Karpas-422 (cell line): ENCODE data around the gene BEAN1. TPM values are rescaled to one million over a fixed set of nuclear protein-coding genes. Genes with fewer than 3 reads are reported as not detected.

Experiments used
- DNase-seq: peaks from one replicate; pipeline ENCODE4 v3.0.0-alpha.2; 2015
- H2AFZ ChIP-seq: fragments of 200-600 bp; sonication (generic); 2 replicates; pipeline ENCODE4 v1.6.1; 2014; ENCODE audit warnings: antibody characterized with exemption, low read length, mixed read lengths
- H3K27ac ChIP-seq: fragments of 200-600 bp; sonication (generic); 2 replicates; pipeline ENCODE4 v1.5.1; 2014; ENCODE audit warnings: mild to moderate bottlenecking, low read length, moderate library complexity
- H3K27me3 ChIP-seq: fragments of 200-600 bp; sonication (generic); 2 replicates; pipeline ENCODE4 v1.6.1; 2014; ENCODE audit warnings: low read length, mixed read lengths
- H3K36me3 ChIP-seq: fragments of 200-600 bp; sonication (generic); 2 replicates; pipeline ENCODE4 v1.6.1; 2014; ENCODE audit warnings: low read length, mixed read lengths; ENCODE audit not compliant: insufficient read depth
- H3K4me1 ChIP-seq: fragments of 200-600 bp; sonication (generic); 2 replicates; pipeline ENCODE4 v1.6.1; 2014; ENCODE audit warnings: mild to moderate bottlenecking, low read length, mixed read lengths
- H3K4me2 ChIP-seq: fragments of 200-600 bp; sonication (generic); 2 replicates; pipeline ENCODE4 v1.6.1; 2014; ENCODE audit warnings: low read length, low read depth, mild to moderate bottlenecking; ENCODE audit not compliant: poor library complexity, severe bottlenecking
- H3K4me3 ChIP-seq: fragments of 200-600 bp; sonication (generic); 2 replicates; pipeline ENCODE4 v1.5.1; 2014; ENCODE audit warnings: mild to moderate bottlenecking, antibody characterized with exemption, low read length, mixed read lengths
- H3K79me2 ChIP-seq: fragments of 200-600 bp; sonication (generic); 2 replicates; pipeline ENCODE4 v1.6.1; 2014; ENCODE audit warnings: mild to moderate bottlenecking, low read length, mixed read lengths
- H3K9ac ChIP-seq: fragments of 200-600 bp; sonication (generic); 2 replicates; pipeline ENCODE4 v1.6.0; 2014; ENCODE audit warnings: low read length
- H3K9me2 ChIP-seq: fragments of 200-600 bp; sonication (generic), shearing (Covaris generic); replicated peaks from 2 replicates; pipeline ENCODE4 v1.6.0; 2014; ENCODE audit warnings: mild to moderate bottlenecking, low read length, moderate library complexity; ENCODE audit not compliant: insufficient read depth
- H3K9me3 ChIP-seq: fragments of 300-700, 200-600 bp; sonication (generic); 2 replicates; pipeline ENCODE4 v1.6.1; 2014; ENCODE audit warnings: low read length, mixed read lengths
- H4K20me1 ChIP-seq: fragments of 200-600 bp; sonication (generic); 2 replicates; pipeline ENCODE4 v1.6.1; 2014; ENCODE audit warnings: mild to moderate bottlenecking, antibody characterized with exemption, low read length, low read depth; ENCODE audit not compliant: insufficient read depth
- total RNA-seq: library from RNA; depleted of rRNA; stranded (reverse); fragments of >200 nt; shearing (Covaris generic); gene quantifications from 2 replicates; pipeline ENCODE4 v1.2.3, GENCODE V29; 2014; ENCODE audit warnings: low replicate concordance

BEAN1 gene
- total RNA-seq, 1 experiment from 2014 or later: not detected

DNA sequence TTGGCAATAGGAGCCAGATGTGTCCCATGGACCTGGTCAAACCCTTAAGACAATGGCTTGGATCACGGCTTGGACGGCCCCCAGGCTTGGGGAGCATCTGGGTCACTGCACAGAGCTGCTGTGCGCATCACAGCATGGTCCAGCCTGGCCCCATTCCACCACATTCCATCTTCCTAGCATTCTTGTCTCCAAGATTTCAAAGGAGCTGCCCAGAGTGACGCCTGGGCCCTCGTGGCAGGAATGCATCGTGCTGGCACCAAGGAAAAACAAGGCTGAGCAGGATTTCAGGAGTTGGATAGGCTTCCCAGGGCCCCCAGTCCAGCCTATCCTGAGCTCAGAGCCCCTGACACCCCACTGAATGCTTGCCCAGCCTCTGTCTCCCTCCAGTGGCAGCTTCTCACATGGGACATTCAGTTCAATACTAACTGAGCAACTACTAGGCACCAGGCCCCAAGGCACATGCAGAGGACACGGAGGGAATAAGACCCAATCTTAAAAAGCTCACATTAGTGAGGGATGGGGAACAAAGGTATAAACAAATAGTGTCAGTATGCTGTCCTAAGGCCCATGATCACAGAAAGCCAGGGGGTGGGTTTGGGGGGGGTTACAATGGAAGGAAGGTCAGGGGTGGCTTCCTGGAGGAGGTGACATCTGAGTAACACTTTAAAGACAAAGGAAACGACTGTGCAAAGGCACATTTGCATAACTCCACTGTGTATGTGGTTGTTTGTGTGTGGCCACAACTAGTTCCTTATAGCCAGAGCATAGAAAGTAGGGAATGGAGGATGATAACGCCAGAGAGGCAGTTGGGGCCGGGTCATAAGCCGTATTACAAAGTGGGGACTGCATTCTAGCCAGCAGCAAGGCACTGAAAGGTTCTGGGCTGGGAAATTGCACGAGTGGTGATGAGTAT, 88.8 kb downstream of the BEAN1 start:
- peak overlapping the region; percentile 37 for H3K9ac ChIP-seq

DNA sequence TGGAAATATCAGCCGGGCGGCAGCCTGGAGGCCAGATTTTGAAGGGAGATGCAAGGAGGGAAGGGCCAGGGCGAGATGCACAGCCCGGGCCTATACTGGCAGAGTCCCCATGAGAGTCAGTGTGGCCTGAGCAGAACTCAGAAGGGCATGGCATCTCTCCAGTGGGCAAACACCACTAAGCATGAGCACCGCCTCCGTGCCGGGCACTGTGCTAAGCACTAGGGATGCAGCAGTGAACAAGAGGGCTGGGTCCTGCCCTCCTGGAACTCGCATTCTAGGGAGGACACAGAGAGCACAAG, 89.4 kb downstream of the BEAN1 start:
- DNase-seq: no peak
- H4K20me1 ChIP-seq: no peaks in the 10 kb centered on the region
- H3K9me3 ChIP-seq: no peaks in the 10 kb centered on the region
- peak overlapping the region; percentile 57 for H3K4me2 ChIP-seq
- H3K4me3 ChIP-seq: no peak overlapping the region
- H3K9ac ChIP-seq: peak overlapping the region; percentile 37
- H3K79me2 ChIP-seq: no peaks in the 10 kb centered on the region
- peaks cover 20% of the 10 kb centered on the region for H3K4me1 ChIP-seq
- no peaks in the 10 kb centered on the region for H3K27me3 ChIP-seq
- H3K36me3 ChIP-seq: no peaks in the 10 kb centered on the region
- H2AFZ ChIP-seq: peak overlapping the region; percentile 96
- H3K9me2 ChIP-seq: no peaks in the 10 kb centered on the region
- no peak overlapping the region for H3K27ac ChIP-seq

More for the DNA sequence above, 88.8 kb downstream of the BEAN1 start:
- no peaks in the 10 kb centered on the region for H3K36me3 ChIP-seq
- H3K79me2 ChIP-seq: no peaks in the 10 kb centered on the region
- no peaks in the 10 kb centered on the region for H4K20me1 ChIP-seq
- H3K27me3 ChIP-seq: no peaks in the 10 kb centered on the region
- H3K9me3 ChIP-seq: no peaks in the 10 kb centered on the region
- H3K9me2 ChIP-seq: no peaks in the 10 kb centered on the region
- no peak overlapping the region for H3K27ac ChIP-seq
- H3K4me2 ChIP-seq: peak overlapping the region; percentile 57
- peak overlapping the region; percentile 96 for H2AFZ ChIP-seq
- H3K4me3 ChIP-seq: no peak overlapping the region
- H3K4me1 ChIP-seq: peaks cover 20% of the 10 kb centered on the region
- DNase-seq: peak; percentile 68

- Histone ChIP-seq H3K27me3 (no peaks in the 10 kb centered on the region), H3K79me2 (no peaks in the 10 kb centered on the region), H3K9ac (peak overlapping the region; percentile 37), H2AFZ (peak overlapping the region; percentile 96), H3K36me3 (no peaks in the 10 kb centered on the region), H4K20me1 (no peaks in the 10 kb centered on the region), H3K9me3 (no peaks in the 10 kb centered on the region), H3K4me3 (peak overlapping the region; percentile 30; the same call in 1 of the 2 replicates), H3K4me2 (peak overlapping the region; percentile 57), H3K27ac (0 out of 2 replicates have a peak overlapping the region, but pooled peaks have one; percentile 25), H3K4me1 (peaks cover 20% of the 10 kb centered on the region), H3K9me2 (no peaks in the 10 kb centered on the region)
- DNase-seq: peak; percentile 92
These were observed 89.9 kb downstream of the BEAN1 start for GRCh38 chr16:66516808-66517585.

DNA sequence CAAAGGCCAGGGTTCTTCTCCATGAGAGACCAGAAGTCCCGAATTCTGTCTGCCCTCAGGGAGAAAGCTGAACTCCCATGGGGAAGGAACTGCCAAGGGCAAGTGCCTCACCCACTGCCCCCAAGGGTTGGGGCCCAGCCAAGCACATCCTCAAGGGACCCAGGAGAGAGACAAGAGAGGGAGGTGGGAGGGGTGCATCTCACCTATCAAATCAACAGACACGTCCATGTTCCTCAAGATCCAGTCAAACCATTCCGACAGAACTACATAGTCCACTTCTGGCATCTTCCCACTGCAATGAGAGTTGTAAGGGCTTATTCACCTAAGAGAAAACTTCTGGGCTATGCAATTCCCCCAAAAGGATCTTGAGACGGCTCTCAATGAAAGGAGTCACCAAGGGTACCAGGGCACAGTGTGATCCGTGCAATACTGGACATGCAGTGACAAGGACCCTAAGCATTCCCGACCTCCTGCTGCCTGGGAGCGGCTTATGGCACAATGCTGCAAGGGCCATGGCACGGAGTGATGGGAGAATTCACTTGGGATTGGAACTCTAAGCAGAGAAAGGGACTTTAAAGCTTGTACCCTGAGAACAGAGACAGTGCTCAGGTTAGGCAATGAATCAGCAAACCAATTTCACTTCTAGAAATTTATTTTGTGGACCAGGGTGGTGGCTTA, 90.6 kb downstream of the BEAN1 start:
- H2AFZ ChIP-seq: no peak overlapping the region
- DNase-seq: no peak
- peak overlapping the region; percentile 36; the same call in 1 of the 2 replicates for H3K9ac ChIP-seq
- no peaks in the 10 kb centered on the region for H3K36me3 ChIP-seq
- H3K4me3 ChIP-seq: 0 out of 2 replicates have a peak overlapping the region, but pooled peaks have one; percentile 30
- no peaks in the 10 kb centered on the region for H3K9me2 ChIP-seq
- no peak overlapping the region for H3K27ac ChIP-seq
- peaks cover 20% of the 10 kb centered on the region for H3K4me1 ChIP-seq
- H3K4me2 ChIP-seq: peak overlapping the region; percentile 57
- no peaks in the 10 kb centered on the region for H3K9me3 ChIP-seq
- no peaks in the 10 kb centered on the region for H4K20me1 ChIP-seq
- no peaks in the 10 kb centered on the region for H3K27me3 ChIP-seq
- no peaks in the 10 kb centered on the region for H3K79me2 ChIP-seq

- H3K27me3 ChIP-seq: no peaks in the 10 kb centered on the region
- H2AFZ ChIP-seq: no peak overlapping the region
- H3K9me3 ChIP-seq: no peaks in the 10 kb centered on the region
- H3K27ac ChIP-seq: no peak overlapping the region
- no peak for DNase-seq
- H4K20me1 ChIP-seq: no peaks in the 10 kb centered on the region
- H3K4me1 ChIP-seq: peaks cover 23% of the 10 kb centered on the region
- no peaks in the 10 kb centered on the region for H3K36me3 ChIP-seq
- no peak overlapping the region for H3K4me3 ChIP-seq
- no peak overlapping the region for H3K9ac ChIP-seq
- H3K9me2 ChIP-seq: no peaks in the 10 kb centered on the region
- H3K4me2 ChIP-seq: no peak overlapping the region
- no peaks in the 10 kb centered on the region for H3K79me2 ChIP-seq
These were observed 92.6 kb downstream of the BEAN1 start for GRCh38 chr16:66519482-66520373.

- no peak for DNase-seq
- Histone ChIP-seq H4K20me1 (no peaks in the 10 kb centered on the region), H3K4me1 (peaks cover 27% of the 10 kb centered on the region), H3K9me3 (no peaks in the 10 kb centered on the region), H3K4me2 (no peak overlapping the region), H3K27me3 (no peaks in the 10 kb centered on the region), H3K9me2 (no peaks in the 10 kb centered on the region), H3K9ac (no peak overlapping the region), H2AFZ (no peak overlapping the region), H3K79me2 (no peaks in the 10 kb centered on the region), H3K4me3 (no peak overlapping the region), H3K36me3 (no peaks in the 10 kb centered on the region), H3K27ac (no peak overlapping the region)
These were observed 93.5 kb downstream of the BEAN1 start for GRCh38 chr16:66520406-66521170.

GRCh38 chr16:66521252-66521713, 94.2 kb downstream of the BEAN1 start:
- H3K4me3 ChIP-seq: no peak overlapping the region

More at GRCh38 chr16:66521252-66521713, 94.2 kb downstream of the BEAN1 start:
- Histone ChIP-seq H3K9me2 (no peaks in the 10 kb centered on the region), H3K9ac (no peak overlapping the region), H4K20me1 (no peaks in the 10 kb centered on the region), H3K36me3 (no peaks in the 10 kb centered on the region), H3K4me1 (peaks cover 25% of the 10 kb centered on the region), H3K9me3 (no peaks in the 10 kb centered on the region), H3K4me2 (no peak overlapping the region), H3K27ac (no peak overlapping the region), H2AFZ (no peak overlapping the region), H3K27me3 (no peaks in the 10 kb centered on the region), H3K79me2 (no peaks in the 10 kb centered on the region)
- DNase-seq: no peak
